ENCODE data around the gene TERB1. TPM values are rescaled to one million over a fixed set of nuclear protein-coding genes. Genes with fewer than 3 reads are reported as not detected.
A peak's percentile ranks its signal among the peaks of the same experiment; 100 is the strongest.

Gene TERB1
- total and polyA plus RNA-seq, 2 of the 13 experiments (the other 11 are each of a cell fraction or from before 2014, with no cell fraction given), result not detected

DNA sequence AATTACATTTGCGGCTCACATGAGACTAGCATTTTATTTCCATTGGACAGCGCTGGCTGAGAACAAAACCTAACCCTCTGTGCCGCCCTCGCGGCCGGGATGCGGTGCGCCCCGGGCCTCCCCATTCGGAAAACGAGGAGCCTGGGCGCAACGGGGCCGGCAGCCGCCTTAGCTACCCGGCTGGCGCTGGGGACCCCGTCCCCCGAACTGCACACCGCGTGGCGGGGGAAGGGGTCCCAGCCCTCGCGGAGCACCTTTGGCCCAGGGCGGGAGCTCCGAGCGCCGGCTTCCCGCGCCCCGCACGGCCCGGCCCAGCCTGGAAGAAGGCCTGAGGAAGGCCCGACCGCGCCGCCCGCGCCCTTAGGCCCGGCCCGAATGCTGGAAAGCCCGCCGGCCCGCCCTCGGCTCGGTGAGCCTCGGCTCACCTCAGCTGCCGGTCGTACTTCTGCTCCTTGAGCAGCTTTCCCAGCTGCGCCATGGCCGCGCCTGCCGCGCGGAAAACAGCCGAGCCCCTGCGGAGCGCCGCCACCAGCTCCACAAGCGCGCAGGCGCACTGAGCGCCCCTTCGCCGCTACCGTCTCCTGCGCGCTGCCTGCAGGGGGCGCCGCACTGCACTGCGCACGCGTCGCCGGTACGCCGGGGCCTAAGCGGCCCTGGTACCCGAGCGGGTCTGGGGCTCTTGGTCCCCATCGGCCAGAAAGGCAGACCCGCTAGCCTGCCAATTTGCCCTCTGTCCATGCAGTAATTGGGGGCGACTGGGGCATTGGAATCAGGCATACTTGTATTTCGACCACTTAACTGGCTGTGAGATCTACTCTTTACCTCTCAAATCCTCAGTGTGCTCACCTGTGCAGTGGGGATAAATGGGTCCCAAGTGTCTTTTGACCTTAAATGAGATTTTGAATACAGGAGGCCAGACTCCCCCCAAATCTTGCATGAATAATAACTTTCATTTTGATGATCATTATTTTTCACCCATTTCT, 29.3 kb upstream of the TERB1 start, which contains the start of gene NAE1 (continued):
- TF ChIP-seq ZNF329 (CRISPR knock-in tag; IDR thresholded peaks at IDR 0.05; ENCODE audit: low read depth), result peak; percentile 84; the same call in 1 of the 2 replicates
- peak; percentile 44 for TF ChIP-seq ETV5 (CRISPR knock-in tag; IDR thresholded peaks at IDR 0.05; ENCODE audit: borderline replicate concordance)
- no peak for TF ChIP-seq ATF1 (CRISPR knock-in tag; IDR thresholded peaks at IDR 0.05)
- no peak; the same call in 1 of the 2 replicates for TF ChIP-seq PAX8 (CRISPR knock-in tag; IDR thresholded peaks at IDR 0.05; ENCODE audit: borderline replicate concordance)
- no peak for TF ChIP-seq PAF1 (CRISPR knock-in tag; IDR thresholded peaks at IDR 0.05)
- no peak for TF ChIP-seq MATR3 (CRISPR knock-in tag; IDR thresholded peaks at IDR 0.05)
- TF ChIP-seq ZNF7 (CRISPR knock-in tag; IDR thresholded peaks at IDR 0.05), result no peak
- no peak for TF ChIP-seq HHEX (CRISPR knock-in tag; IDR thresholded peaks at IDR 0.05)
- peak; percentile 97 for TF ChIP-seq ZNF230 (CRISPR knock-in tag; IDR thresholded peaks at IDR 0.05)
- TF ChIP-seq STAT5B (CRISPR knock-in tag; IDR thresholded peaks at IDR 0.05), result no peak
- 0 out of 2 replicates have a peak, but pooled peaks have one; percentile 26 for TF ChIP-seq RFXANK (CRISPR knock-in tag; IDR thresholded peaks at IDR 0.05)
- TF ChIP-seq ZNF20 (CRISPR knock-in tag; IDR thresholded peaks at IDR 0.05), result peak; percentile 92
- peak; percentile 47; the same call in 1 of the 2 replicates for TF ChIP-seq TFAP4 (IDR thresholded peaks at IDR 0.05; ENCODE audit: borderline replicate concordance, low read depth)
- no peak for TF ChIP-seq SKI (IDR thresholded peaks at IDR 0.05; ENCODE audit: partially characterized antibody)
- TF ChIP-seq MEF2D (CRISPR knock-in tag; IDR thresholded peaks at IDR 0.05), result no peak
- no peak for TF ChIP-seq ZBTB8A (CRISPR knock-in tag; IDR thresholded peaks at IDR 0.05; ENCODE audit: borderline replicate concordance, low read depth)
- peak; percentile 83 for TF ChIP-seq KLF13 (CRISPR knock-in tag; IDR thresholded peaks at IDR 0.05)
- no peak for TF ChIP-seq THYN1 (CRISPR knock-in tag; IDR thresholded peaks at IDR 0.05; ENCODE audit: borderline replicate concordance, low read depth)
- peak; percentile 89 for TF ChIP-seq REPIN1 (CRISPR knock-in tag; IDR thresholded peaks at IDR 0.05; ENCODE audit: borderline replicate concordance, low read depth)
- TF ChIP-seq HNRNPH1 (optimal IDR thresholded peaks at IDR 0.05; ENCODE audit: low read depth, low read length), result no peak
- TF ChIP-seq FOXP1 (IDR thresholded peaks at IDR 0.05), result no peak
- no peak; the same call in 1 of the 2 replicates for TF ChIP-seq FOXP1 (CRISPR knock-in tag; IDR thresholded peaks at IDR 0.05)
- 0 out of 2 replicates have a peak, but pooled peaks have one; percentile 47 for TF ChIP-seq NFKBIZ (CRISPR knock-in tag; IDR thresholded peaks at IDR 0.05)
- TF ChIP-seq TBL1XR1 (IDR thresholded peaks at IDR 0.05; ENCODE audit: borderline replicate concordance, low read length, partially characterized antibody), result no peak
- TF ChIP-seq CBX5 (CRISPR knock-in tag; IDR thresholded peaks at IDR 0.05; ENCODE audit: borderline replicate concordance), result peak; percentile 46; the same call in 1 of the 2 replicates
- TF ChIP-seq, protein P1, sequence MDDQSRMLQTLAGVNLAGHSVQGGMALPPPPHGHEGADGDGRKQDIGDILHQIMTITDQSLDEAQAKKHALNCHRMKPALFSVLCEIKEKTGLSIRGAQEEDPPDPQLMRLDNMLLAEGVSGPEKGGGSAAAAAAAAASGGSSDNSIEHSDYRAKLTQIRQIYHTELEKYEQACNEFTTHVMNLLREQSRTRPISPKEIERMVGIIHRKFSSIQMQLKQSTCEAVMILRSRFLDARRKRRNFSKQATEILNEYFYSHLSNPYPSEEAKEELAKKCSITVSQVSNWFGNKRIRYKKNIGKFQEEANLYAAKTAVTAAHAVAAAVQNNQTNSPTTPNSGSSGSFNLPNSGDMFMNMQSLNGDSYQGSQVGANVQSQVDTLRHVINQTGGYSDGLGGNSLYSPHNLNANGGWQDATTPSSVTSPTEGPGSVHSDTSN (CRISPR knock-in tag; IDR thresholded peaks at IDR 0.05; ENCODE audit: borderline replicate concordance), result peak; percentile 97
- TF ChIP-seq ZNF556 (CRISPR knock-in tag; IDR thresholded peaks at IDR 0.05; ENCODE audit: borderline replicate concordance), result peak; percentile 57; the same call in 1 of the 2 replicates
- TF ChIP-seq NFRKB (IDR thresholded peaks at IDR 0.05), result no peak
- peak; percentile 6; the same call in 1 of the 2 replicates for TF ChIP-seq SMC3 (IDR thresholded peaks at IDR 0.05; ENCODE audit: low read length)
- peak; percentile 96 for TF ChIP-seq ETS1 (CRISPR knock-in tag; IDR thresholded peaks at IDR 0.05)
